HK-2 (cell line): Measurements from ENCODE around the gene USH2A.

Experiments used
- DNase-seq: peaks from one replicate; pipeline ENCODE4 v3.0.0-alpha.2; 2018; ENCODE audit not compliant: unreplicated experiment

Gene USH2A

DNA sequence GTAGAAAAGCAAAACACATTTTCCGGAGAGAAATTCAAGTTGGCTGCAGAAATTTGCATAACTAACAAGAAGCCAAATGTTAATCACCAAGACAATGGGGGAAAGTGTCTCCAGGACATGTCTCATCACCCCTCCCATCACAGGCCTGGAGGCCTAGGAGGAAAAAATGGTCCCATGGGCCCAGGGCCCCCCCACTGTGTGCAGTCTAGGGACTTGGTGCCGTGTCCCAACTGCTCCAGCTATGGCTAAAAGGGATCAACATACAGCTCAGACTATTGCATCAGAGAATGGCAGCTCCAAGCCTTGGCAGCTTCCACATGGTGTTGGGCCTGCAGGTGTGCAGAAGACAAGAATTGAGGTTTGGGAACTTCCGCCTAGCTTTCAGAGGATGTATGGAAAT lies 138.2 kb downstream of the USH2A start:
- DNase-seq = no peak

DNA sequence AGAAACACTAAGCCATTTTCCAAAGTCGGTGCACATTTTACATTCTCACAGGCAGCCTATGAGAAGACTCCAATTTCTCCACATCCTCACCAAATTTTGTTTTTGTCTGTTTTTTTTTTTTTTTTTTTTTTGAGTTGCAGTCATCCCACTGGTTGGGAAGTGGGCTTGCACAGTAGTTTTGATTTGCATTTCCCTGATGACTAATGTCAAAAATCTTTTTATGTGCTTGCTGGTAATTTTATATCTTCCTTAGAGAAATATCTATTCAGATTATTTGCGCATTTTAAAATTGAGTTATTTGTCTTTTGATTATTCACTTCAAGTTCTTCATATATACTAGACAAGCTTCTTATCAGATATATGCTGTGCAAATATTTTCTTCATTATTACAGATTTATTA lies 141.5 kb downstream of the USH2A start:
- no peak for DNase-seq

DNA sequence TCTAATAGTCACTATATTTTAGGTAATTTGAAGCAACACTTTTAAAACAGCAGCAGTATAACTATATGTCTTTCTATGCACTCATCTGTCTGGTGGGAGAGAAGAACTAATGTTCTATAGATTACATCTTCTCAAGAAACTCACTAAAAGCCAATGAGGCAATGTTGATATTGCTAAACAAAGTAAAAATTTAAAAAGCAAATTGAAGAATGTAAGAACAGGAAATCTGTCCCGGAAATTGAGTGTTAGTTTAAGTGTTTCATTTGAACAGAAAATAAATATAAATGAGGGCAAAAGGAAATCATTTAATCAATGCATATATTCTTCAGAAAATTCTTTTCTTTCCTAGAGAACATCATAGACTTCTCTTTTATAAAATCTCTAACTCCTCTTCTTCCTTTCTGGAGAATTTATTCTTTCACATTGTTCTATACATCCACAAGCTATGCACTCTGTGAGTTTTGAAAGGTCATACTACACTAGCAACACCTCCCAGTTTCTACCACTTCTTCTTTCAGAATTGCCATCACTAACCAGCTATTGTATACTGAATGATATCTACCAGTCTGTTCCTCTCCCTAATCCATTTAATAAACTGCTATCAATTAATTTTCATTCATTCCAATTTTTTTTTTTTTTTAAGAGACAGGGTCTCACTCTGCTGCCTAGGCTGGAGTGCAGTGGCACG lies 153.0 kb downstream of the USH2A start:
- no peak for DNase-seq

DNA sequence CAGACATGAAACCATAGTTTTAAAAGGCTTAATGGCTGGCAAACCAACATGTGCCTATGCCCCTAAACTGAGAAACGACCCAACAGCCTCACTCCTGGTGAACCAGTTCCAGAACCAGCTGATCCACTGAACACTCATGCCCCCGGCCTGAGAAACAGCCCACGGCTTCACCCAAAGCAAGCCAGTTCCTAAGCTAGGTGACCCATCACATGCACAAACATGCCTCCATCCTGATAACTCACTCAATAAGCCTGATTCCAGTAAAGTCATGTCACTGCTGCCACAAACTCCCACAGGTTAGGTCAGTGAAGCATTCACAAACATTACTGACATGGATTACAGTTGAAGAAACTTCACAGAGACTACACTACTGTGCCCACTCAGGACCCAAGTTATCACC lies 161.6 kb downstream of the USH2A start:
- no peak for DNase-seq

DNA sequence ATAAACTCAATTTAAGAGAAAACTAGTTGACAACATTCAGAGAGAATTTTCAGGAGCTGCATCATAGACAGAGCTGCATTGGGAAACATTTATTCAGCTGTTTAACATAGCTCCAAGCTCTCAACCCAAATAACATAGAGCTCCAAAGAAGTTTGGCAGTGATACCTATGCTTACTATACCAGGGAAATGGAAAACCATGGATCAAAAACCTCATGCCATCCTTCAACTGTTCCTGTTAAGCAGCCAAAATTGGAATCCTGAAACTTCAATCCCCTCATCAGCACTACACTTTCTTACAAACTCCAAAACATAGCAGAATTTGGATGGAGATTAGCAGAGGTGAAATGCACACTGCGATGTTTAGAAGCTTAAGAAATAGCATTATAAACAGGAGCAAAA lies 164.4 kb downstream of the USH2A start:
- no peak for DNase-seq

DNA sequence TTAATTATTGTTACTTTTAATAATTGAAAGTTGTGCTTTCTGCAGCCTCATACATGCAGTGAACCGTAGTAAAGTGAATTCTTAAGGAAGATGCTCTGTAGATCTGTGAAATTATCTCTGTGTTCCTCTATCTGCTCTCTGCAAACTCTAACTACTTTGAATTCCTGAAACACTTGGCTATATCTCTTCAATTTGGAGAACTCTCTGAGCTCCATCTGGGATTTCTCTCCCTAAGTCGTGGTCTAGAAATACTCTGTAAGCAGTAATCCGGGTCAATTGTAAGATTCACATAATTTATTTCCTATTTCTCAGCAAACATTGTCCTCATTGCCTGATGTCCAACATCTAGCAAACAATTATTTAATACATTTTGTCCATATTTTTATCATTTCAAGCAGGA lies 164.9 kb downstream of the USH2A start:
- no peak for DNase-seq

DNA sequence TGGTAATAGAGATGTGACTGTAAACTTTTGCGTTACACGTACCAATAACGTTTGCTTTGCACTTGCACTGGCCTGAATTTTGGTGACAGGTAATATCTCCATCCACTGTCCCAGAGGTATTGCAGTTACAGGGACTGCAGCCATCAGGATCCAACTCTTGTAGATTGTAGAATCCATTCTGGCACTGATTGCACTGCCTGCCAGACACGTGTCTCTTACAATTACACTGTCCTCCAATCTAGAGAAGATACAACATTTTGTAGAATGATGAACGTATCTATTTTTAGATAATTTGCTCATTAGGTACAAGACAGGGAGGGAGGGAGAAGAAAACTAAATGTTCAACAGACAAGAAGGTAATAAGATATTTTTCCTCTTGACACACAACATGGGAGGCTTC lies 172.4 kb downstream of the USH2A start:
- no peak for DNase-seq

DNA sequence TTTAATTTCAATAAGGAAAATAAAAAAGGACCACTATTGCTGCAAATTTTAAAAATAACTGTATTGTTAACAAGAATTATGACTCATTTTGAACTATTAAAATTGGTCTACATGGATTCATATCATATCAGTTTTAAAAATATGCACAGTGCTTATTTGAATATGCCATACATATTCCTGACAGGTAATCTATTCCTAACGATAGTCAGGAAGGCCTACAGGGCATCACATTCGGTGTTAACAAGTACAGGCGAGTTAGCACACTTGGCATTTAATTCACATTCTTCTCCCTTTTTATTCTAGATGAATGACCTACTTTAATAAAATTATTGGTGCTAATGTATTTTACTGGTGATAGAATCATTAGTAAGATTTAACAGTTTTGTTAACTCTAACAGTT lies 174.6 kb downstream of the USH2A start:
- no peak for DNase-seq

DNA sequence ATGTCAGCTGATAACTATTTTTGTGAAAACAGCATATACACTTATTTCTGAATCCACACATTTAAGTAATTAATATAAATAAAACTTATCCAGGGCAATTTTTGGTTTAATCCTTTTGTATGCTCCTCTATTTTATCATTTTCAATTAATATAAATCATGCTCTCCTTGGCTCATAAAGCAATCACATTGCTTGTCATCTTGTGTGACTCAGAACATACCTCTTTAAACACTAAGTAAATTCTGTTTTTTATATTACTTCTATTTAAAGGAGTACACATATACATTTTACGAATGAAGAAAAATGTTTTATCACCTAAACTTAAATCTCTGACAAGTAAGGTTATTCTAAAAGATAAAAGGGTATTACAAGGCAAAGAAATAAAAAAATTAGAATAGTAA lies 175.3 kb downstream of the USH2A start:
- no peak for DNase-seq

DNA sequence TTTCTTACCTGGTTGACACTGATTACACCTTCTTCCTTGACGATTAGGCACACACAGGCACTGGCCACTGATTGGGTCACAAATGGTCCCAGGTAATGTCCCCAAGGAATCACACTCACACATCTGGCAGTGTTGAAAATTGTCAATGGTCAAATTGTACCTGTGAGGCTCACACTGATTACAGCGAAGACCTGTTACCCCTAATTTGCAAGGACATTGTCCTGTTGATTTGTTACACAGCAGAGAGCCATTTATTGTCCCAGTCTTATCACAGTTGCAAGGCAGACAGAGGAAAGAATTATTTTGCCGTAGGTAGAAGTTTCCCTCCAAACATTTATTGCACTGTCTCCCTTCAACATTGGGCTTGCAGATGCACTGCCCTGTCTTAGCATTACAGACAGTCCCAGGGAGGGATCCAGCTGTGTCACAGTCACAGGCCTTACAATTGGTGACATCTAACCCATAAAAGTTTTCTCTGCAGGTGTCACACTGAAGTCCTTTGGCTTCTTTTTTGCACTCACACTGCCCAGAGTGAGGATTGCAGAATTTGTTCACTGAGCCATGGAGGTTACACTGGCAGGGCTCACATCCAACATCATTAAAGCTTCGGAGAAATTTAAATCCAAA lies 176.6 kb downstream of the USH2A start:
- no peak for DNase-seq

DNA sequence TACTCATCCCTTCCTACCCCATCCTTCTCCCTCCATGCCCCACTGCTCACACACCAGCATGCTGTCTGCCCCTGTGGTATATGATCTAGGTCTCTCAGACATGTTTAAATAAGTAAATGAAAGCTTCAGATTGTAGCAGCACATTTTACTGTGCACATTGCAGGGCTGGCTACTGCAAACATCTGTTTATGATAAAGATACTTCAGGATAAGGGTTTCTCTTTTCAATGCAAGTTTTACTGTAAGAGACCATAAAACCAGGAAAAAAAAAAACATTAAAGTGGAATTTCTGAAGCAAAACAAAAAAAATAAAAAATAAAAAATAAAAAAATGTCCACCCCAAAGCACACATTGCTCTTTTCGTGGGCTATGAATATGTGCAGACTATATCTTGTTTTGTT lies 184.4 kb downstream of the USH2A start:
- DNase-seq = no peak

DNA sequence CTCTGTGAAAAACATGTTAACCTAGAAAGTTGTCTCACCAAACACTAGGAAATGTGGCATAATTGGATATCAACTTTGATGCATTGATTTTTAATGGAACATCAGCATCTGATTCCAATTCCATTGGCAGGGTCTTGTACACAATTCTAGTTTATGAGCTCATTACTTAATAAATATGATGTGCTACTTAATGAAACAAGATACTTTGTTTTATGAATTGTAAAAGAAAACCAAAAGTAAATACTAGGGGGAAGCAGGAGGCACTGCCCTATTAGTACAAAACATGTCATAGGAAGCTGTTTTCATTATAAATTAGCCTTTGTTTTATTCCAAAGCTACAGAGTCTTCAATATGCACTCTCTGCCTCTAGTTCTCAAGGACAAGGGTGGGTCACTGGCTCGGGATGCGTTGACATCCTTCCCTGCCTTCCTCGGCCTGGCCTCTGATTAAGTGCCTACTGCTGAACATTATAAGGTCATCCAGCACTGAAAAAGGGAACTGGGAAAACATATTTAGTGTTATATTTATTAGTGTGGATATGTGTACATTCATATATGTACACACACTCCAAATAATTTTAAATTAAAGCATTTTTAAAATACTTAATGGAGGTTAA lies 185.2 kb downstream of the USH2A start:
- no peak for DNase-seq

DNA sequence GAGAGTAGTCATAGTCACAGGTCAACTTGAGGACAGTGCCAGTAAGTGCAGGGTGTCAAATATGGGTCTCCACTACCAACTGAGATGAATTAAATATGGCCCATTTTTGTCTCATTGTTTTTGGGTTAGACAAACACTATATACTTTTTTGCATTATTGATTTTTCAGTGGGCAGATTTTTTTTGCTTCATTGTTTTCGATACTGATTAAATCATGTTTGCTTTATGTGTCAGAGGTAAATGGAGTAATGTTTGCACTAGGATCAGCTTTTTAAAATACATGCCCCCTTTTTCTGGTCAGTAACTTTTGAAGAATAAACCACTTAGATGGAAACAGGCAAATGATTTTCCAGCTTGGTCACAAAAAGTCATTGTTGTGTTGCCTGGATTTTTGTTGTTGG lies 199.0 kb downstream of the USH2A start:
- no peak for DNase-seq

DNA sequence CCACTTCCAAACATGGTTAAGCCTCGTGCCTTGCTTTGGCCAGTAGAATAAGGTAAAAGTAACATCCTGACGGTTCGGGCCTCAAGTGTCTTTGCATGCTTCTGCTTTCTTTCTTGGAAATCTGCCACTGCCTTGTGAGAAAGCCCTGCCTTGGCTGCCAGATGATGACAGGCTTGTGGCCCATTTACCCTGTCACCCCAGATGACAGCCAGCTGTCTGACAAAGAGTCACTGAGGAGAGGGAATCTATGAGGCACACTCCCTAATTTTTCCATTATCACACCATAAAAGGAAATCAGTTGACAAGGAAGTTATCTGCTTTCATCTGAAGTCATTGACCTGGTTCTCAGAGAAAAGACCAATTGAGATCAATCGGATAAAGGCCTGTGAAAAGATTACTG lies 199.8 kb downstream of the USH2A start:
- no peak for DNase-seq

DNA sequence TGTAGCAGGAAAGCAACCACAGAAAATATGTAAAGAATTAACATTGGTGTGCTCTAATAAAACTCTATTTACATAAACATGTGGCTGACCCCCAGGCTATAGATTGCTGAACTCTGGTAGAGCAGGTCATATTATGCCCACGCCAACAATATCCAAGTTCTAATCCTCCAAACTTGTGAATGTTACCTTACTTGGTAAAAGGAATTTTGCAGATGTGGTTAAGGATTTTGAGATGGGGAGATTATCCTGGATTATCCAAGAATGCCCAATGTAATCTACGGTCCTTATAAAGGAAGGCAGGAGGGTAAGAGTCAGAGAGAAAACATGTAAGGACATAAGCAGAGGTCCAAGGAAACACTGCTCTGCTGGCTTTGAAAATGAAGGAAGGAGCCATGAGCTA lies 201.0 kb downstream of the USH2A start:
- no peak for DNase-seq

DNA sequence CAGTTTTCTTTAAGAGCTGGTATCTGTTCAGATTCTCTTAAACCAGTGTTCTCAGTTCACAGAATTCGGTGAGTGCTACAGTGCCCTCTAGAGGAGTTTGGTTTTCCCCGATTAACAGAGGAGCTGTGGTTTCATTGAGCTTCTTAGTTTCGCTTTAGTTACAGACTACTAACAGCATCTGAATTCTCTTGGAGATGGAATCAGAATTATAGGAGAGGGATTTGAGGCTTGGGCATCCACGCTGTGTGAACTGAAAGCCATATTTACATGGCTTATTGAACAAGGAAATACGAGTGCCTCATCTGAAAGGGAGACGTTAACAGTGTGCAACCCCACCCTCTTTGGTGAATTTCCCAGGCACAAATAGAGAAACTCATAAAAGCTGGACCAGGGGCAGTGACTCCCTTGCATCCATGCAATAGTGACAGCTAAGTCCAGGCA lies 202.0 kb downstream of the USH2A start:
- DNase-seq = peak; percentile 56

DNA sequence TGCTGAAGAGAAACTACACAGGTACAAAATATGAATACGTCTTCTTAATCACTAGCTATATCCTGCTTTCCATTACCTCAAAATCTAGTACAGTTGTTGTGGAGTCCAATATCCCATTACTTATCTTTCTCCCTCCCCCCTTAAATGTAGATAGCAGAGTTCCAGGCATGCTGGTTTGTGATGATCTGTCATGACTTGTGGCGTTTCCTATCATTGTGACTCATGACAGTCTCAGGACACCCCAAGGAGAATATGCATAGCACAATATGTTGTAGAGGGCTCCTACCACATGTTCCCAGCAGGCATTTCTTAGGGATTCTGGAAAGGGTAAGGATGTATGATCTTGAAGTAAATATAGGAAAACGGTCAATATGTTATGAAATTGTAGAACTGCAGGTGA lies 206.9 kb downstream of the USH2A start:
- no peak for DNase-seq

DNA sequence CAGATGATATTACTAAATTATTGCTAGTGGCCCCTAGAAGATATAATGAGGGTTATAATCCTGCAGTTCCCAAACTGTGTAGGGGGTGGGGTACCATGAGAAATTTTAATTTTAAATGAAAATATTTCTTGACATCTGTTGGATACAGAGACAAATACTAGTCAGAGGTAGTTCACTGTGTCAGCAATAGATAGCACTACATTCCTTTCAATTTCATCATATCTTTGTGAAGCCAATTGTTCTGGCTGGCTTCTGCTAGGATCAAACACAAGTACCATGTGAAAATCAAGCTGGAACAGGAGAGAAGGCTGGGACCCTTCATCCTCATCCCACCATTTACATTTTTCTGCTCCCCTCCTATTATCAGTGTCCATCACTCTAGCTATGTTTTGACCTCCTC lies 208.1 kb downstream of the USH2A start:
- no peak for DNase-seq

DNA sequence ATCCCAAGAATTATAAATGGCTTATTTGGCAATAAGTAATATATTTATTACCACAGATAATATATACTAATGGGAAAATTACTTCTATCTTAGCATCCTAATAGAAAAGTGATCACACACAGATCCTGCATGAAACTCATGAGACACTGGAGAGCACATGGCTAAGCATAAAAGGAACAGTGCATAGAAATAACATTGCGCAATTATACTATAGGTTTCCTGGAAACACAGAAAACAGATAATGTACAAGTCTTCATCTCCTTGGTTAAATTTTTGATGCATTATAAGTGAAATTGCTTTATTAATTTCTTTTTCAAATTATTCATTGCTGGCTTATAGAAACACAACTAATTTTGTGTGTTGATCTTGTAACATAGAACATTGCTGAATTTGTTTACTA lies 210.4 kb downstream of the USH2A start:
- DNase-seq = no peak

DNA sequence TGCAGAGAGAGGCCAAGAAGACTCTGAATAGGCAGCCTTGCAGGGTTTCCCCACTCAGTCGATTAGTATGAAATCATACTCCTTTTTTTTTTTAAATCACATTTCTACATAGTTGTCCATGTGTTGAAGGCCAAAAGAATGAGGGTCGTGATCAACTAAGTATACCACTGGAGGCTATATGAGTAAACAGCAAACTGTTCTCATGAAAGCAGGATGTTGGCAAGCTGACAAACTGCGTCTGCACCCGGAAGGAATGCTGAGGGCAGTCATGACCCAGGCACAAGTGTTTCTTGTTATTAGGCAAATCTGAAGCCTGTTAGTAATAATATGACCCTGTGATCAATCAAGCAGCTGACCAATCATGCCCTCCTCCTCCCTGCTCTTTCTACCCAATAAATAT lies 213.2 kb downstream of the USH2A start:
- DNase-seq = no peak

DNA sequence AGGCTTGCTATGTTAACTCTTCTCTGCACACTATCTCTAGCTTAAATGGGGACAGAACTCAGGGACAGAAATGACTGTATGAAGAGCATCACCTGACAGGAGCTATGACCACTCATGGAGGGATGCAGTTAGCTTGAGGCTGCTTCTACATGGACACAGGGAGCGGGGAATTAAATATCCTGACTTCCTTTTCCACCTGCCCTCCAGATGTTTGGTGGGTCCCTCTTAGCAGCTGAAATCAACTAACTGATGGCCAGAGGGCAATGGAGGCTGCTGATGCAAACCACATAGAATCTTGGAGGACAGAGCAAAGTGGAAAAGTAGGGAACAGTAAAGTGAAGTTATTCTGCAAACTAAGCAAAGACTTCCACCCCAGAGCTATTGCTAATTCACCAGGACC lies 214.1 kb downstream of the USH2A start:
- DNase-seq = no peak

DNA sequence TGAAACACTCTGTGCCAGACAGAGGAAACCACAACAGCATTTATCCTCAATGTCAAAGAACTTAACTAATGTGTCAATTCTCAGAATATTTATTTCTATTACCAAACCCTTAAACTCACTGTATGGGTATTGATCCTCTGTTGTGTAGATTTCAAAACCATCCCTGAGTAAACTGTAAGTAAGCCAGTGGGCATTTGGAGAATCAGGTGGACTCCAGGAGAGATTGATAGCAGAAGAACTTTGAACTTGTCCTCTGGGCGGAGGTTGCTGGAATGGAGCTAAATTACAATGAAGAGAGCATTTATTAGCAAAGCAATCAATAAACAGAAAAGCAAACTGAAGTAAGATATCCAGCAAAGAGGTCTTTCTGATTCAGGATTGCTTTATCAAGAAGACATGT lies 216.1 kb downstream of the USH2A start:
- DNase-seq = no peak

DNA sequence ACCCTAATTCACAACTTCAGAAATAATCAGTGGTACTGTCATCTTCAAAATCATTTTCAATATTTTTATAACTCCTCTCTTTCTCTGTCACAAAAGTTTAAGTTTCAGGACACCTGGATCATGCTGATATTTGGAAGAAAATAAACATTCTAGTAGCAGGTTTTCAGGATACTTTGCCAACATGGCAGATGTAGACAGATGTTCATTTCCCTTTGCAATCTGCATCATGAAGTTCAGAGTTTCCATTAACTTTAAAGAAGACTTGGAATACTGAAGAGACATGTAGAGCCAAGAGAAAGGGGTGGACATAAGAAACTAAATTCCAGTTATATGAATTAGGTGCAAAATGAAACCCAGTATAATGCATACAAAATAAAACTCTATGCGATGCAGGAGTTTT lies 218.1 kb downstream of the USH2A start:
- no peak for DNase-seq

DNA sequence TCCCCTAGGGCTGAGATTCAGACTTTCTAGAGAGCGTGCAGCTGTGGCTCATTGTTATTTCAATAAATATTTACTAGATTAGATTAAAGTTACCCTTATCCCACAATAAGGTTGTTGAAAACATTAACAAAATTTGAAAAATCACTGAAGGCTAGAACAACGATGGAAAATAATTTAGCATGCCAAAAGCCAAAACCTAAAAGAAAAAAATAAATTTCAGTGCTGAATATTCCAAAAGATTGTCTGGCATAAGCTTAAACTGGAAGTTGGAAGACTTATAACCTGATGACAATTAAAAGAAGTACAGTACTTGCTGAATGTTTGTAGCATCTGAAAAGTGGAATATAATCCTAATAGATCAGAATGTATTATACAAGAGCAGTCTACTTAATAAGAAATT lies 221.3 kb downstream of the USH2A start:
- DNase-seq = no peak
